Measurements from ENCODE around the gene CCDC14.
"Not testable (repeated sequence)": the region's sequence is repeated elsewhere in the genome, so short reads cannot be mapped to it uniquely, and the experiment has no call there.

The CCDC14 gene

GRCh38 chr3:123899300-123899865 is 61.6 kb downstream of the CCDC14 start:
- no peak for DNase-seq (ENCODE audit: low read depth in 2 of 2)

- no peak for DNase-seq (ENCODE audit: low read depth in 2 of 2)
These were observed 68.0 kb downstream of the CCDC14 start for GRCh38 chr3:123893012-123893411.

GRCh38 chr3:123892195-123892594 is 68.8 kb downstream of the CCDC14 start:
- DNase-seq (ENCODE audit: low read depth in 2 of 2) = no peak

- DNase-seq (ENCODE audit: low read depth in 2 of 2) = not testable (repeated sequence)
These were observed 70.0 kb downstream of the CCDC14 start for GRCh38 chr3:123890991-123891390.

GRCh38 chr3:123890162-123890561 is 70.9 kb downstream of the CCDC14 start:
- not testable (repeated sequence) for DNase-seq (ENCODE audit: low read depth in 2 of 2)

- DNase-seq (ENCODE audit: low read depth in 2 of 2) = no peak
These were observed 76.0 kb downstream of the CCDC14 start for GRCh38 chr3:123884993-123885392.

- peak; percentile 18 to 42 for DNase-seq (ENCODE audit: low read depth in 2 of 2)
These were observed 76.7 kb downstream of the CCDC14 start, which contains the start of gene MYLK for GRCh38 chr3:123884203-123884831. Gene MYLK (minus strand): TSS chr3:123884332. CDS start chr3:123793841, 90,491 bp downstream.

GRCh38 chr3:123883701-123884202 is 77.3 kb downstream of the CCDC14 start:
- no peak for DNase-seq (ENCODE audit: low read depth in 2 of 2)

GRCh38 chr3:123883111-123883510 is 77.9 kb downstream of the CCDC14 start:
- DNase-seq (ENCODE audit: low read depth in 2 of 2) = no peak

GRCh38 chr3:123881771-123882170 is 79.3 kb downstream of the CCDC14 start:
- no peak for DNase-seq (ENCODE audit: low read depth in 2 of 2)

GRCh38 chr3:123880998-123881561 is 79.9 kb downstream of the CCDC14 start:
- no peak for DNase-seq (ENCODE audit: low read depth in 2 of 2)

- DNase-seq (ENCODE audit: low read depth in 2 of 2) = no peak
These were observed 82.2 kb downstream of the CCDC14 start for GRCh38 chr3:123878807-123879206.

- DNase-seq (ENCODE audit: low read depth in 2 of 2) = no peak
These were observed 83.1 kb downstream of the CCDC14 start for GRCh38 chr3:123877965-123878364.

- DNase-seq (ENCODE audit: low read depth in 2 of 2) = no peak
These were observed 83.6 kb downstream of the CCDC14 start for GRCh38 chr3:123877466-123877865.

GRCh38 chr3:123876858-123877257 is 84.2 kb downstream of the CCDC14 start:
- no peak for DNase-seq (ENCODE audit: low read depth in 2 of 2)

- DNase-seq (ENCODE audit: low read depth in 2 of 2) = no peak
These were observed 88.4 kb downstream of the CCDC14 start for GRCh38 chr3:123872621-123873020.

GRCh38 chr3:123871946-123872345 is 89.1 kb downstream of the CCDC14 start:
- DNase-seq (ENCODE audit: low read depth in 2 of 2) = no peak

GRCh38 chr3:123870033-123870432 is 91.0 kb downstream of the CCDC14 start:
- DNase-seq (ENCODE audit: low read depth in 2 of 2) = no peak

GRCh38 chr3:123869165-123869564 is 91.9 kb downstream of the CCDC14 start:
- no peak for DNase-seq (ENCODE audit: low read depth in 2 of 2)

GRCh38 chr3:123864706-123865105 is 96.3 kb downstream of the CCDC14 start:
- DNase-seq (ENCODE audit: low read depth in 2 of 2) = no peak
